ENCODE results near the gene DNM3. TPM values are rescaled to one million over a fixed set of nuclear protein-coding genes. Genes with fewer than 3 reads are reported as not detected.
A peak's percentile ranks its signal among the peaks of the same experiment; 100 is the strongest.

Gene DNM3
- total and polyA plus RNA-seq, 2 experiments from 2014 or later = 5.2 to 12.2 TPM

- Mint-ChIP-seq H3K27me3 (ENCODE audit: insufficient read depth, low read depth, poor library complexity) (no peaks in the 10 kb centered on the region), H3K4me3 (no peak overlapping the region), H3K9me3 (no peaks in the 10 kb centered on the region), H3K27ac (no peak overlapping the region), H3K36me3 (ENCODE audit: low read depth) (no peaks in the 10 kb centered on the region), H3K4me1 (peaks cover 14% of the 10 kb centered on the region)
- DNase-seq (ENCODE audit: low spot score) = peak; percentile 35
- Histone ChIP-seq H3K4me3 (no peak overlapping the region), H3F3A (replicated peaks; ENCODE audit: low read depth) (no peaks in the 10 kb centered on the region), H3K9me2 (ENCODE audit: insufficient read depth) (no peaks in the 10 kb centered on the region), H4K20me1 (replicated peaks; ENCODE audit: insufficient read depth) (no peaks in the 10 kb centered on the region), H3K27ac (ENCODE audit: low read depth) (no peak overlapping the region), H3K79me2 (replicated peaks; ENCODE audit: insufficient read depth) (no peaks in the 10 kb centered on the region), H3K4me1 (ENCODE audit: insufficient read depth) (peaks cover 18% of the 10 kb centered on the region), H3K4me2 (no peak overlapping the region), H3K27me3 (ENCODE audit: insufficient read depth) (no peaks in the 10 kb centered on the region), H3K36me3 (ENCODE audit: insufficient read depth) (no peaks in the 10 kb centered on the region), H2AFZ (no peak overlapping the region)
- TF ChIP-seq ZNF114 (CRISPR knock-in tag; IDR thresholded peaks at IDR 0.05) = no peak
- no peak; the same call in 1 of the 2 replicates for TF ChIP-seq NANOG (IDR thresholded peaks at IDR 0.05; ENCODE audit: borderline replicate concordance)
- TF ChIP-seq ZNF462 (CRISPR knock-in tag; IDR thresholded peaks at IDR 0.05) = no peak
- TF ChIP-seq ETS1 (IDR thresholded peaks at IDR 0.05) = no peak
- peak; percentile 94 for ATAC-seq
These were observed 30.6 kb downstream of the DNM3 start for GRCh38 chr1:171871848-171872247.

GRCh38 chr1:171872430-171872829, 31.1 kb downstream of the DNM3 start:
- Mint-ChIP-seq H3K4me3 (no peak overlapping the region), H3K4me1 (peaks cover 14% of the 10 kb centered on the region), H3K9me3 (no peaks in the 10 kb centered on the region), H3K36me3 (ENCODE audit: low read depth) (no peaks in the 10 kb centered on the region), H3K27ac (no peak overlapping the region), H3K27me3 (ENCODE audit: insufficient read depth, low read depth, poor library complexity) (no peaks in the 10 kb centered on the region)
- 0 out of 2 replicates have a peak overlapping the region, but pooled peaks have one; percentile 29 for H3K27ac ChIP-seq (ENCODE audit: low read depth)
- no peak overlapping the region for H3K4me3 ChIP-seq
- TF ChIP-seq ZNF462 (CRISPR knock-in tag; IDR thresholded peaks at IDR 0.05) = no peak
- no peak for TF ChIP-seq CREB1 (CRISPR knock-in tag; IDR thresholded peaks at IDR 0.05; ENCODE audit: low read depth)
- H3K4me1 ChIP-seq (ENCODE audit: insufficient read depth) = peaks cover 18% of the 10 kb centered on the region
- H3F3A ChIP-seq (replicated peaks; ENCODE audit: low read depth) = no peaks in the 10 kb centered on the region
- H3K79me2 ChIP-seq (replicated peaks; ENCODE audit: insufficient read depth) = no peaks in the 10 kb centered on the region
- ATAC-seq = peak; percentile 62
- H3K27me3 ChIP-seq (ENCODE audit: insufficient read depth) = no peaks in the 10 kb centered on the region
- no peaks in the 10 kb centered on the region for H3K9me2 ChIP-seq (ENCODE audit: insufficient read depth)
- H2AFZ ChIP-seq = no peak overlapping the region
- no peaks in the 10 kb centered on the region for H3K36me3 ChIP-seq (ENCODE audit: insufficient read depth)
- no peaks in the 10 kb centered on the region for H4K20me1 ChIP-seq (replicated peaks; ENCODE audit: insufficient read depth)
- H3K4me2 ChIP-seq = no peak overlapping the region
- DNase-seq (ENCODE audit: low spot score) = no peak
